Ectodermal cell (in vitro differentiated cells): Measurements from ENCODE around the gene DUOXA2.

Experiments used
- H3K27ac ChIP-seq: 2 replicates; pipeline ENCODE4 v1.7.0; 2013; ENCODE audit warnings: mild to moderate bottlenecking, low read depth, low read length; ENCODE audit not compliant: insufficient read depth, poor library complexity, severe bottlenecking
- H3K27me3 ChIP-seq: 2 replicates; pipeline ENCODE4 v1.7.0; 2013; ENCODE audit warnings: mild to moderate bottlenecking, low read length; ENCODE audit not compliant: insufficient read depth, control insufficient read depth, poor library complexity, severe bottlenecking
- H3K36me3 ChIP-seq: one replicate; pipeline ENCODE4 v1.7.0; 2013; ENCODE audit warnings: low read length; ENCODE audit not compliant: control insufficient read depth, insufficient read depth
- H3K4me1 ChIP-seq: one replicate; pipeline ENCODE4 v1.7.0; 2013; ENCODE audit warnings: low read length; ENCODE audit not compliant: control insufficient read depth, insufficient read depth
- H3K4me3 ChIP-seq: 2 replicates; pipeline ENCODE4 v1.7.0; 2013; ENCODE audit warnings: low read depth, low read length, control low read depth; ENCODE audit not compliant: insufficient read depth
- H3K9me3 ChIP-seq: 2 replicates; pipeline ENCODE4 v1.7.0; 2013; ENCODE audit warnings: mild to moderate bottlenecking, low read length, moderate library complexity; ENCODE audit not compliant: control insufficient read depth
- WGBS, 2 experiments: methylation state at CpG; one replicate each; pipeline ENCODE4 v1.1.7; 2013; ENCODE audit warnings: missing lambda C conversion rate in 2 of 2; 5-methylcytosine and 5-hydroxymethylcytosine counted together

DUOXA2 gene

GRCh38 chr15:45117308-45118130 lies 3.4 kb downstream of the DUOXA2 start:
- WGBS, 2 experiments = 87 to 89% methylated on average over 33 of the region's 33 CpGs

GRCh38 chr15:45118131-45118588 lies 4.0 kb downstream of the DUOXA2 start:
- H3K9me3 ChIP-seq = no peaks in the 10 kb centered on the region
- H3K27ac ChIP-seq = no peak overlapping the region
- no peak overlapping the region for H3K4me3 ChIP-seq
- peaks cover 3% of the 10 kb centered on the region for H3K4me1 ChIP-seq
- H3K27me3 ChIP-seq = peaks cover 50% of the 10 kb centered on the region
- WGBS, 2 experiments = 3 to 4% methylated on average over 14 of the region's 14 CpGs
- no peaks in the 10 kb centered on the region for H3K36me3 ChIP-seq

More at GRCh38 chr15:45117308-45118130, 3.4 kb downstream of the DUOXA2 start:
- H3K27ac ChIP-seq = no peak overlapping the region
- H3K9me3 ChIP-seq = no peaks in the 10 kb centered on the region
- peaks cover 56% of the 10 kb centered on the region for H3K27me3 ChIP-seq
- H3K4me1 ChIP-seq = peaks cover 9% of the 10 kb centered on the region
- no peaks in the 10 kb centered on the region for H3K36me3 ChIP-seq
- H3K4me3 ChIP-seq = no peak overlapping the region

GRCh38 chr15:45118996-45119395 lies 4.9 kb downstream of the DUOXA2 start:
- H3K27me3 ChIP-seq = peaks cover 49% of the 10 kb centered on the region
- H3K27ac ChIP-seq = no peak overlapping the region
- H3K4me3 ChIP-seq = no peak overlapping the region
- no peaks in the 10 kb centered on the region for H3K36me3 ChIP-seq
- 93 to 95% methylated on average over 5 of the region's 5 CpGs for WGBS, 2 experiments
- no peaks in the 10 kb centered on the region for H3K4me1 ChIP-seq
- H3K9me3 ChIP-seq = no peaks in the 10 kb centered on the region

- Histone ChIP-seq H3K27ac (no peak overlapping the region), H3K27me3 (peaks cover 46% of the 10 kb centered on the region), H3K9me3 (no peaks in the 10 kb centered on the region), H3K4me1 (no peaks in the 10 kb centered on the region), H3K36me3 (no peaks in the 10 kb centered on the region), H3K4me3 (no peak overlapping the region)
- WGBS, 2 experiments = 94% methylated on average over 10 of the region's 10 CpGs
These were observed 6.2 kb downstream of the DUOXA2 start for GRCh38 chr15:45120081-45120972.

GRCh38 chr15:45121020-45121419 lies 6.9 kb downstream of the DUOXA2 start:
- Histone ChIP-seq H3K4me3 (no peak overlapping the region), H3K27me3 (peaks cover 46% of the 10 kb centered on the region), H3K27ac (no peak overlapping the region), H3K36me3 (no peaks in the 10 kb centered on the region), H3K4me1 (no peaks in the 10 kb centered on the region), H3K9me3 (no peaks in the 10 kb centered on the region)
- WGBS, 2 experiments = 92 to 98% methylated on average over 3 of the region's 3 CpGs

- Histone ChIP-seq H3K27ac (no peak overlapping the region), H3K4me1 (no peaks in the 10 kb centered on the region), H3K36me3 (no peaks in the 10 kb centered on the region), H3K9me3 (no peaks in the 10 kb centered on the region), H3K27me3 (peaks cover 46% of the 10 kb centered on the region), H3K4me3 (no peak overlapping the region)
- WGBS, 2 experiments = 77 to 78% methylated on average over 8 to 9 of the region's 9 CpGs
These were observed 7.7 kb downstream of the DUOXA2 start for GRCh38 chr15:45121706-45122417.

- H3K4me3 ChIP-seq = no peak overlapping the region
- no peaks in the 10 kb centered on the region for H3K4me1 ChIP-seq
- H3K27me3 ChIP-seq = peaks cover 46% of the 10 kb centered on the region
- no peaks in the 10 kb centered on the region for H3K9me3 ChIP-seq
- WGBS, 2 experiments = 87 to 89% methylated on average over 7 of the region's 7 CpGs
- H3K36me3 ChIP-seq = no peaks in the 10 kb centered on the region
- H3K27ac ChIP-seq = no peak overlapping the region
These were observed 8.6 kb downstream of the DUOXA2 start for GRCh38 chr15:45122719-45123118.

GRCh38 chr15:45123397-45123796 lies 9.3 kb downstream of the DUOXA2 start:
- Histone ChIP-seq H3K27me3 (peaks cover 49% of the 10 kb centered on the region), H3K27ac (no peak overlapping the region), H3K4me1 (no peaks in the 10 kb centered on the region), H3K36me3 (no peaks in the 10 kb centered on the region), H3K9me3 (no peaks in the 10 kb centered on the region), H3K4me3 (no peak overlapping the region)

GRCh38 chr15:45126535-45127158 lies 12.5 kb downstream of the DUOXA2 start:
- H3K27ac ChIP-seq = no peak overlapping the region
- WGBS, 2 experiments = 87% methylated on average over 2 of the region's 2 CpGs; no CpG with 5 or more reads in 1 of the 2 experiments
- no peaks in the 10 kb centered on the region for H3K36me3 ChIP-seq
- no peaks in the 10 kb centered on the region for H3K9me3 ChIP-seq
- no peaks in the 10 kb centered on the region for H3K4me1 ChIP-seq
- H3K4me3 ChIP-seq = no peak overlapping the region
- peaks cover 81% of the 10 kb centered on the region for H3K27me3 ChIP-seq
